HG02642 (cell line): ENCODE measurements around the gene PAX7.
"Not testable (repeated sequence)": the region's sequence is repeated elsewhere in the genome, so short reads cannot be mapped to it uniquely, and the experiment has no call there.

ENCODE experiments used
- ATAC-seq: cut with Tn5 transposase; IDR thresholded peaks from one replicate; pipeline ENCODE4 v1.9.1; 2021; ENCODE audit warnings: mild to moderate bottlenecking; ENCODE audit not compliant: unreplicated experiment, poor library complexity

Gene PAX7

GRCh38 chr1:18630511-18631495 is at the start of gene PAX7:
TSS of gene PAX7 (plus strand) at chr1:18630846. CDS start at chr1:18631604, 758 bp downstream.
- no peak for ATAC-seq

- no peak for ATAC-seq
These were observed 49.2 kb upstream of the PAX7 start for GRCh38 chr1:18581420-18581880.

GRCh38 chr1:18582890-18583289 is 47.8 kb upstream of the PAX7 start:
- no peak for ATAC-seq

GRCh38 chr1:18583326-18583941 is 47.2 kb upstream of the PAX7 start:
- ATAC-seq = no peak

- not testable (repeated sequence) for ATAC-seq
These were observed 44.6 kb upstream of the PAX7 start for GRCh38 chr1:18586016-18586415.

GRCh38 chr1:18588093-18588492 is 42.6 kb upstream of the PAX7 start:
- ATAC-seq = no peak

GRCh38 chr1:18592368-18592767 is 38.3 kb upstream of the PAX7 start:
- no peak for ATAC-seq

- no peak for ATAC-seq
These were observed 33.2 kb upstream of the PAX7 start for GRCh38 chr1:18597160-18598042.

- ATAC-seq = no peak
These were observed 31.6 kb upstream of the PAX7 start for GRCh38 chr1:18599086-18599485.

GRCh38 chr1:18599704-18600103 is 30.9 kb upstream of the PAX7 start:
- ATAC-seq = no peak

GRCh38 chr1:18602533-18603211 is 28.0 kb upstream of the PAX7 start:
- ATAC-seq = no peak

- no peak for ATAC-seq
These were observed 27.3 kb upstream of the PAX7 start for GRCh38 chr1:18603212-18603852.

- no peak for ATAC-seq
These were observed 24.0 kb upstream of the PAX7 start for GRCh38 chr1:18606443-18607288.

- ATAC-seq = no peak
These were observed 23.3 kb upstream of the PAX7 start for GRCh38 chr1:18607289-18607760.

- ATAC-seq = no peak
These were observed 22.1 kb upstream of the PAX7 start for GRCh38 chr1:18608534-18608933.

GRCh38 chr1:18611311-18611710 is 19.3 kb upstream of the PAX7 start:
- ATAC-seq = no peak

GRCh38 chr1:18612073-18612472 is 18.6 kb upstream of the PAX7 start:
- ATAC-seq = no peak

GRCh38 chr1:18614069-18614735 is 16.4 kb upstream of the PAX7 start:
- ATAC-seq = no peak
